GM18519 (cell line): ENCODE measurements around the gene TSSC4.

Experiments used
- ATAC-seq: cut with Tn5 transposase; IDR thresholded peaks from one replicate; pipeline ENCODE4 v1.9.1; 2021; ENCODE audit warnings: mild to moderate bottlenecking, moderate library complexity; ENCODE audit not compliant: unreplicated experiment, low FRiP score

TSSC4 gene

GRCh38 chr11:2385156-2386151 lies 15.1 kb upstream of the TSSC4 start:
- no peak for ATAC-seq

- ATAC-seq, result no peak
Measured at GRCh38 chr11:2386591-2386990, 14.0 kb upstream of the TSSC4 start.

GRCh38 chr11:2387266-2387987 lies 13.1 kb upstream of the TSSC4 start:
- no peak for ATAC-seq

- ATAC-seq, result no peak
Measured at GRCh38 chr11:2388431-2389376, 11.8 kb upstream of the TSSC4 start.

- no peak for ATAC-seq
Measured at GRCh38 chr11:2389377-2390026, 11.0 kb upstream of the TSSC4 start.

- no peak for ATAC-seq
Measured at GRCh38 chr11:2390091-2390724, 10.3 kb upstream of the TSSC4 start.

GRCh38 chr11:2390725-2391151 lies 9.8 kb upstream of the TSSC4 start:
- no peak for ATAC-seq

- ATAC-seq, result no peak
Measured at GRCh38 chr11:2391181-2391975, 9.2 kb upstream of the TSSC4 start.

- ATAC-seq, result no peak
Measured at GRCh38 chr11:2392241-2392959, 8.2 kb upstream of the TSSC4 start.

- no peak for ATAC-seq
Measured at GRCh38 chr11:2393111-2393868, 7.3 kb upstream of the TSSC4 start.

- no peak for ATAC-seq
Measured at GRCh38 chr11:2393941-2394817, 6.4 kb upstream of the TSSC4 start.

GRCh38 chr11:2394818-2395105 lies 5.8 kb upstream of the TSSC4 start:
- ATAC-seq, result no peak

GRCh38 chr11:2395211-2395730 lies 5.3 kb upstream of the TSSC4 start:
- ATAC-seq, result no peak

GRCh38 chr11:2395856-2396255 lies 4.7 kb upstream of the TSSC4 start:
- no peak for ATAC-seq

- no peak for ATAC-seq
Measured at GRCh38 chr11:2396471-2396870, 4.1 kb upstream of the TSSC4 start.

GRCh38 chr11:2397005-2397404 lies 3.5 kb upstream of the TSSC4 start:
- ATAC-seq, result no peak
